CD4-positive, alpha-beta T cell (primary cell): ENCODE measurements around the gene SMAD6. TPM values are rescaled to one million over a fixed set of nuclear protein-coding genes. Genes with fewer than 3 reads are reported as not detected.

Source experiments
- ATAC-seq: fragments of 200-7000 bp; cut with Tn5 transposase; one replicate; pipeline ENCODE4 v1.10.0; 2022; ENCODE audit warnings: mild to moderate bottlenecking; ENCODE audit not compliant: poor library complexity
- CTCF ChIA-PET: fragments of 350-600 bp; sonication (Branson Sonifier 250); formaldehyde crosslinking; loops from one replicate; lab custom pipeline; 2021; ENCODE audit warnings: antibody characterized with exemption, inconsistent platforms; lab: Charles Lee
- POLR2A ChIA-PET: fragments of 350-600 bp; sonication (Branson Sonifier 250); formaldehyde crosslinking; loops from one replicate; lab custom pipeline; 2021; ENCODE audit warnings: antibody characterized with exemption, inconsistent platforms; lab: Charles Lee
- DNase-seq, 14 experiments: peaks; one replicate each; pipeline ENCODE4 v3.0.0-alpha.2; 2013 to 2020; ENCODE audit warnings: mixed read lengths in 2 of 14
- H3K27ac ChIP-seq, 2 donors: one replicate each; pipeline versions ENCODE4 v1.5.1 to v1.7.0; 2013; ENCODE audit warnings: low read length in 2 of 2, low read depth in 1 of 2, mild to moderate bottlenecking in 1 of 2
- H3K27me3 ChIP-seq, 2 experiments: 1 replicate in 1 of 2; 2 replicates in 1 of 2; pipeline versions ENCODE4 v1.6.1 to v1.7.0; 2013; ENCODE audit warnings: low read length in 2 of 2, control low read depth in 1 of 2, mild to moderate bottlenecking in 1 of 2, moderate library complexity in 1 of 2; ENCODE audit not compliant: insufficient read depth in 2 of 2, control insufficient read depth in 1 of 2
- H3K36me3 ChIP-seq: one replicate; pipeline ENCODE4 v1.6.1; 2013; ENCODE audit warnings: low read length, control low read depth; ENCODE audit not compliant: insufficient read depth
- H3K4me1 ChIP-seq: one replicate; pipeline ENCODE4 v1.6.1; 2013; ENCODE audit warnings: low read length, control low read depth; ENCODE audit not compliant: insufficient read depth
- H3K4me3 ChIP-seq: one replicate; pipeline ENCODE4 v1.5.1; 2013; ENCODE audit warnings: mild to moderate bottlenecking, low read length, moderate library complexity
- H3K9me3 ChIP-seq, 2 experiments: 1 replicate in 1 of 2; 2 replicates in 1 of 2; pipeline versions ENCODE4 v1.6.1 to v1.7.0; 2013; ENCODE audit warnings: low read length in 2 of 2, mild to moderate bottlenecking in 2 of 2, control low read depth in 1 of 2, moderate library complexity in 1 of 2; ENCODE audit not compliant: control insufficient read depth in 1 of 2, insufficient read depth in 1 of 2
- H3K27ac Mint-ChIP-seq: one replicate; pipeline ENCODE4 v1.8.0; 2020; ENCODE audit warnings: mixed read lengths
- H3K27me3 Mint-ChIP-seq: one replicate; pipeline ENCODE4 v1.8.0; 2021; ENCODE audit warnings: mixed read lengths
- H3K36me3 Mint-ChIP-seq: one replicate; pipeline ENCODE4 v1.8.0; 2021; ENCODE audit warnings: low read depth, mixed read lengths
- H3K4me1 Mint-ChIP-seq: one replicate; pipeline ENCODE4 v1.8.0; 2021; ENCODE audit warnings: low read depth, mixed read lengths
- H3K4me3 Mint-ChIP-seq: one replicate; pipeline ENCODE4 v1.8.0; 2020; ENCODE audit warnings: mild to moderate bottlenecking, mixed read lengths
- H3K9me3 Mint-ChIP-seq: one replicate; pipeline ENCODE4 v1.8.0; 2020; ENCODE audit warnings: mixed read lengths
- intact Hi-C, 2 experiments: fragments of 100-400 bp; cut with DNase I in 1 of 2; cut with micrococcal nuclease in 1 of 2; formaldehyde crosslinking; loops; one replicate each; pipeline versions ENCODE4 v1.15.1 to v1.9.0; 2023 to 2025; cut with DNase I, micrococcal nuclease
- total RNA-seq, 174 experiments: library from RNA in 2 of 174; stranded (reverse) in 2 of 174; gene quantifications; one replicate each; pipeline ENCODE4 v1.2.3 and lab custom pipeline; 2021 to 2026
- TF ChIP-seq, protein P1 (sequence below): fragments of 200-600 bp; IDR thresholded peaks from one replicate; pipeline ENCODE4 v1.8.0; 2022; ENCODE audit warnings: antibody characterized with exemption, mild to moderate bottlenecking

Gene SMAD6
- total RNA-seq, 2 experiments from 2014 or later = 0.59 to 0.69 TPM

- DNase-seq (no peak), ATAC-seq (no peak)
- TF ChIP-seq, protein P1, sequence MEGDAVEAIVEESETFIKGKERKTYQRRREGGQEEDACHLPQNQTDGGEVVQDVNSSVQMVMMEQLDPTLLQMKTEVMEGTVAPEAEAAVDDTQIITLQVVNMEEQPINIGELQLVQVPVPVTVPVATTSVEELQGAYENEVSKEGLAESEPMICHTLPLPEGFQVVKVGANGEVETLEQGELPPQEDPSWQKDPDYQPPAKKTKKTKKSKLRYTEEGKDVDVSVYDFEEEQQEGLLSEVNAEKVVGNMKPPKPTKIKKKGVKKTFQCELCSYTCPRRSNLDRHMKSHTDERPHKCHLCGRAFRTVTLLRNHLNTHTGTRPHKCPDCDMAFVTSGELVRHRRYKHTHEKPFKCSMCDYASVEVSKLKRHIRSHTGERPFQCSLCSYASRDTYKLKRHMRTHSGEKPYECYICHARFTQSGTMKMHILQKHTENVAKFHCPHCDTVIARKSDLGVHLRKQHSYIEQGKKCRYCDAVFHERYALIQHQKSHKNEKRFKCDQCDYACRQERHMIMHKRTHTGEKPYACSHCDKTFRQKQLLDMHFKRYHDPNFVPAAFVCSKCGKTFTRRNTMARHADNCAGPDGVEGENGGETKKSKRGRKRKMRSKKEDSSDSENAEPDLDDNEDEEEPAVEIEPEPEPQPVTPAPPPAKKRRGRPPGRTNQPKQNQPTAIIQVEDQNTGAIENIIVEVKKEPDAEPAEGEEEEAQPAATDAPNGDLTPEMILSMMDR = no peak
- CTCF ChIA-PET = no interaction called here
- Histone ChIP-seq H3K4me1 (no peaks in the 10 kb centered on the region), H3K36me3 (no peaks in the 10 kb centered on the region), H3K4me3 (no peak overlapping the region), H3K27me3 (peaks cover 0 to 2% of the 10 kb centered on the region in 2 experiments), H3K27ac (no peak overlapping the region), H3K9me3 (no peaks in the 10 kb centered on the region)
- peaks cover 1% of the 10 kb centered on the region for H3K4me1 Mint-ChIP-seq
- H3K9me3 Mint-ChIP-seq = no peaks in the 10 kb centered on the region
- no peaks in the 10 kb centered on the region for H3K36me3 Mint-ChIP-seq
- H3K4me3 Mint-ChIP-seq = no peak overlapping the region
- no peaks in the 10 kb centered on the region for H3K27me3 Mint-ChIP-seq
- intact Hi-C loops = no loop called here
- POLR2A ChIA-PET = no interaction called here
- no peak overlapping the region for H3K27ac Mint-ChIP-seq
Measured at GRCh38 chr15:66746231-66746605, 44.2 kb downstream of the SMAD6 start.

DNA sequence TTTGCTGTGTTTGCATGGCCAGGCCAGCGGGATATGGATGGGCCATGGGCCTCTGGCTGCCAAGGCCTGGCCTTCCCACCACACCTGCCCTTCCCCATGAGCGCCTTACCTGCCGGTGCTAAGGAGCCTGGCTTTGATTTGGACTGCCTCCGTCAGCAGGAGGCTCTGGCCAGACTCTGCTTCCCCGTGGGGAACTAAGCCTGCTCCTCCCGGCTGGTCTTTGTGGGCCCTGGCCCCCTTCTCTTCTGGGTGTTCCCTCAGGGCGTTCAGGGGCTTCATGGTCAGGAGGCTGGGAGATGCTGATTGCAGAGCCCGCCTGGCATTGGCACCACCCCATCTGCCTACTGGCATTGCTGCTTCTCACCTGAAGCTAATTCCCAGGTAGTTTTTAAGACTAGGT, 45.2 kb downstream of the SMAD6 start:
- Mint-ChIP-seq H3K27me3 (no peaks in the 10 kb centered on the region), H3K4me1 (peaks cover 11% of the 10 kb centered on the region), H3K4me3 (no peak overlapping the region), H3K36me3 (no peaks in the 10 kb centered on the region), H3K27ac (no peak overlapping the region), H3K9me3 (no peaks in the 10 kb centered on the region)
- intact Hi-C loops = no loop called here
- ChIA-PET POLR2A (no interaction called here), CTCF (no interaction called here)
- H3K36me3 ChIP-seq = no peaks in the 10 kb centered on the region
- no peaks in the 10 kb centered on the region for H3K9me3 ChIP-seq
- no peak overlapping the region for H3K27ac ChIP-seq
- ATAC-seq = no peak
- peaks cover 0 to 2% of the 10 kb centered on the region in 2 experiments for H3K27me3 ChIP-seq
- no peak for DNase-seq
- TF ChIP-seq, protein P1 = no peak
- peaks cover 10% of the 10 kb centered on the region for H3K4me1 ChIP-seq
- no peak overlapping the region for H3K4me3 ChIP-seq

GRCh38 chr15:66747886-66748707, 46.1 kb downstream of the SMAD6 start:
- TF ChIP-seq, protein P1 = no peak
- intact Hi-C loops = no loop called here
- H3K27ac Mint-ChIP-seq = no peak overlapping the region
- Histone ChIP-seq H3K27ac (no peak overlapping the region), H3K4me1 (peaks cover 12% of the 10 kb centered on the region), H3K27me3 (peaks cover 0 to 2% of the 10 kb centered on the region in 2 experiments), H3K4me3 (no peak overlapping the region), H3K36me3 (no peaks in the 10 kb centered on the region), H3K9me3 (no peaks in the 10 kb centered on the region)
- H3K4me3 Mint-ChIP-seq = no peak overlapping the region
- ChIA-PET CTCF (no interaction called here), POLR2A (no interaction called here)
- no peaks in the 10 kb centered on the region for H3K9me3 Mint-ChIP-seq
- peaks cover 12% of the 10 kb centered on the region for H3K4me1 Mint-ChIP-seq
- H3K36me3 Mint-ChIP-seq = no peaks in the 10 kb centered on the region
- no peaks in the 10 kb centered on the region for H3K27me3 Mint-ChIP-seq
- ATAC-seq (no peak), DNase-seq (no peak)
